WI38 (cell line): ENCODE results near the gene RTN4IP1.

Source experiments
- H3K4me3 ChIP-seq: 2 replicates; pipeline ENCODE4 v1.5.1; 2011; ENCODE audit warnings: low read depth, mild to moderate bottlenecking, control low read depth, low read length
- CTCF ChIP-seq: IDR thresholded peaks from 2 replicates; pipeline ENCODE4 v1.5.1; 2012; ENCODE audit warnings: low read depth, mild to moderate bottlenecking, control low read depth, low read length

RTN4IP1 gene

GRCh38 chr6:106522562-106523250, 106.6 kb downstream of the RTN4IP1 start:
- no peak overlapping the region for H3K4me3 ChIP-seq
- no peak for TF ChIP-seq CTCF
